HepG2 (cell line): ENCODE data around the gene AFF1. TPM values are rescaled to one million over a fixed set of nuclear protein-coding genes. Genes with fewer than 3 reads are reported as not detected.

Experiments
- ATAC-seq: fragments of 200-7000 bp; cut with Tn5 transposase; 3 replicates; pipeline ENCODE4 v1.9.1; 2020; ENCODE audit warnings: mild to moderate bottlenecking, moderate library complexity
- BruUV-seq: library from RNA; stranded (reverse); fragments of 400-500 nt; replicated peaks from 2 replicates; lab custom pipeline; 2021; lab: Mats Ljungman, UMichigan
- CTCF ChIA-PET: fragments of 300-600 bp; formaldehyde crosslinking; extraction: SDS; loops from one replicate; lab custom pipeline; 2021; ENCODE audit warnings: low total read pairs, inconsistent platforms, low intra/inter-chr PET ratio; lab: Yijun Ruan, JAX
- POLR2A ChIA-PET: fragments of 350-600 bp; sonication (Branson Sonifier 250); formaldehyde crosslinking; loops from one replicate; lab custom pipeline; 2020; ENCODE audit warnings: antibody characterized with exemption, inconsistent platforms; lab: Yijun Ruan, JAX
- DNase-seq: peaks from one replicate; pipeline ENCODE4 v3.0.0-alpha.2; 2015; ENCODE audit warnings: low spot score
- FAIRE-seq: peaks from 3 replicates; lab custom pipeline; 2011; peaks lifted over from hg19 to GRCh38; lab: Jason Lieb, UNC
- H2AFZ ChIP-seq: one replicate; pipeline ENCODE4 v1.6.1; 2011; ENCODE audit warnings: low read length, inconsistent platforms
- H3K27ac ChIP-seq: fragments of 300-600 bp; 3 replicates; pipeline ENCODE4 v1.8.0; 2011; ENCODE audit warnings: mixed run types, mild to moderate bottlenecking, mixed read lengths, low read length, inconsistent platforms; ENCODE audit not compliant: insufficient read depth; ENCODE audit errors: extremely low read length
- H3K27me3 ChIP-seq, 2 experiments: fragments of 200-600 bp in 1 of 2; 2 replicates in 1 of 2; 3 replicates in 1 of 2; pipeline versions ENCODE4 v1.6.0 to v1.8.0; 2011; ENCODE audit warnings: low read length in 2 of 2, mild to moderate bottlenecking in 2 of 2, moderate library complexity in 2 of 2, inconsistent platforms in 1 of 2; ENCODE audit not compliant: insufficient read depth in 2 of 2, control insufficient read depth in 1 of 2
- H3K36me3 ChIP-seq, 2 experiments: fragments of 200-600 bp in 1 of 2; replicated peaks in 1 of 2; 2 replicates in 1 of 2; 3 replicates in 1 of 2; pipeline versions ENCODE4 v1.5.1 to v1.8.0; 2011; ENCODE audit warnings: low read length in 2 of 2, inconsistent platforms in 1 of 2; ENCODE audit not compliant: insufficient read depth in 2 of 2, control insufficient read depth in 1 of 2
- H3K4me1 ChIP-seq: 2 replicates; pipeline ENCODE4 v1.5.1; 2012; ENCODE audit warnings: low read length, inconsistent platforms; ENCODE audit not compliant: insufficient read depth
- H3K4me2 ChIP-seq: 2 replicates; pipeline ENCODE4 v1.6.0; 2011; ENCODE audit warnings: low read depth, low read length, inconsistent platforms
- H3K4me3 ChIP-seq, 3 experiments: fragments of 200-600 bp in 1 of 3; sonication (generic), shearing (Covaris generic) in 1 of 3; replicated peaks in 1 of 3; 2 replicates each; pipeline ENCODE4 v1.5.1; 2011 to 2016; ENCODE audit warnings: low read length in 3 of 3, inconsistent platforms in 2 of 3, low read depth in 2 of 3, mild to moderate bottlenecking in 2 of 3, control low read depth in 1 of 3, mixed read lengths in 1 of 3; ENCODE audit not compliant: insufficient read depth in 1 of 3
- H3K79me2 ChIP-seq: one replicate; pipeline ENCODE4 v1.6.1; 2011; ENCODE audit warnings: low read length, inconsistent platforms; ENCODE audit not compliant: insufficient read depth
- H3K9ac ChIP-seq: 2 replicates; pipeline ENCODE4 v1.6.0; 2011; ENCODE audit warnings: mild to moderate bottlenecking, low read depth, low read length, inconsistent platforms; ENCODE audit not compliant: insufficient read depth
- H3K9me3 ChIP-seq: 2 replicates; pipeline ENCODE4 v1.5.1; 2012; ENCODE audit warnings: mild to moderate bottlenecking, low read length
- H4K20me1 ChIP-seq: 2 replicates; pipeline ENCODE4 v1.6.0; 2011; ENCODE audit warnings: inconsistent platforms, mild to moderate bottlenecking, low read length, moderate library complexity; ENCODE audit not compliant: insufficient read depth
- BRCA1 ChIP-seq: sonication (generic); formaldehyde crosslinking; IDR thresholded peaks from 2 replicates; pipeline ENCODE4 v1.4.0; 2020; ENCODE audit warnings: missing genetic modification reagents
- DPF2 ChIP-seq: sonication (generic); formaldehyde crosslinking; IDR thresholded peaks from 2 replicates; pipeline ENCODE4 v1.4.0; 2020; ENCODE audit warnings: mild to moderate bottlenecking, low read depth, missing genetic modification reagents, borderline replicate concordance
- IRX3 ChIP-seq: sonication (generic); formaldehyde crosslinking; IDR thresholded peaks from 2 replicates; pipeline ENCODE4 v1.8.1; 2023; ENCODE audit warnings: mild to moderate bottlenecking, low read depth, missing genetic modification reagents, borderline replicate concordance
- KAT8 ChIP-seq: IDR thresholded peaks from 2 replicates; pipeline ENCODE4 v1.6.1; 2016; ENCODE audit warnings: missing genetic modification reagents, missing compliant biosample characterization
- MAF1 ChIP-seq: sonication (generic); formaldehyde crosslinking; IDR thresholded peaks from 2 replicates; pipeline ENCODE4 v1.5.0; 2020; ENCODE audit warnings: missing genetic modification reagents, borderline replicate concordance
- NCOA5 ChIP-seq: sonication (generic); formaldehyde crosslinking; IDR thresholded peaks from 2 replicates; pipeline ENCODE4 v1.4.0; 2020; ENCODE audit warnings: missing genetic modification reagents
- NFATC3 ChIP-seq: sonication (generic); formaldehyde crosslinking; IDR thresholded peaks from 2 replicates; pipeline ENCODE4 v1.5.1; 2020; ENCODE audit warnings: mild to moderate bottlenecking, missing genetic modification reagents
- NFE2L2 ChIP-seq: fragments of 150-350 bp; IDR thresholded peaks from 2 replicates; pipeline ENCODE4 v1.6.1; 2014; ENCODE audit warnings: low read length
- RBM22 ChIP-seq: fragments of 200-400 bp; formaldehyde crosslinking; optimal IDR thresholded peaks from 2 replicates; pipeline ENCODE3; 2017; ENCODE audit warnings: mild to moderate bottlenecking, low read length, moderate library complexity
- SNAPC5 ChIP-seq: sonication (generic); formaldehyde crosslinking; IDR thresholded peaks from 2 replicates; pipeline ENCODE4 v1.8.1; 2023; ENCODE audit warnings: mild to moderate bottlenecking, missing genetic modification reagents, borderline replicate concordance
- ZBTB3 ChIP-seq: sonication (generic); formaldehyde crosslinking; IDR thresholded peaks from 2 replicates; pipeline ENCODE4 v1.4.0; 2020; ENCODE audit warnings: low read depth, mild to moderate bottlenecking, moderate library complexity, missing genetic modification reagents, borderline replicate concordance
- ZFP1 ChIP-seq: IDR thresholded peaks from 2 replicates; pipeline ENCODE4 v1.6.1; 2016
- ZFP90 ChIP-seq: sonication (generic); formaldehyde crosslinking; IDR thresholded peaks from 2 replicates; pipeline ENCODE4 v1.8.0; 2022; ENCODE audit warnings: missing genetic modification reagents, mild to moderate bottlenecking, inconsistent platforms, borderline replicate concordance
- ZNF619 ChIP-seq: sonication (generic); formaldehyde crosslinking; IDR thresholded peaks from 2 replicates; pipeline ENCODE4 v1.4.0; 2020; ENCODE audit warnings: mild to moderate bottlenecking, missing genetic modification reagents
- WGBS: methylation state at CpG from one replicate; pipeline ENCODE4 v1.1.6; 2017; ENCODE audit warnings: low lambda C conversion rate; 5-methylcytosine and 5-hydroxymethylcytosine counted together
- in situ Hi-C: cut with HindIII; loops from 2 replicates; pipeline ENCODE4 v1.10.0; 2017; ENCODE audit warnings: low pct_unique_long_range_greater_than_20kb; ENCODE audit not compliant: extremely low pct_ligation_motif_present
- intact Hi-C: fragments of 100-400 bp; cut with micrococcal nuclease; formaldehyde crosslinking; loops from one replicate; pipeline ENCODE4 v1.10.0; 2022; ENCODE audit not compliant: unreplicated experiment
- polyA plus RNA-seq, 8 experiments: library from polyadenylated mRNA; depleted of rRNA in 3 of 8; stranded (reverse) in 7 of 8; unstranded in 1 of 8; fragments of >200 nt; fragmentation: Illumina TruSeq in 4 of 8; extraction: Trizol in 4 of 8; gene quantifications; 2 replicates each; pipeline versions ENCODE4 v1.2.1 to v1.2.3, GENCODE V29; 2011 to 2016; ENCODE audit warnings: low read depth in 4 of 8, missing spikeins in 1 of 8, mixed read lengths in 1 of 8; ENCODE audit not compliant: insufficient read depth in 1 of 8
- total RNA-seq, 5 experiments: library from RNA; depleted of rRNA; stranded (reverse); fragments of >200 nt; fragmentation: Illumina TruSeq; extraction: Trizol; gene quantifications; 2 replicates each; pipeline ENCODE4 v1.2.3, GENCODE V29; 2016; ENCODE audit warnings: low read depth in 1 of 5
- TF ChIP-seq, protein P1 (sequence below): IDR thresholded peaks from 2 replicates; pipeline ENCODE4 v1.6.1; 2018; ENCODE audit warnings: missing genetic modification reagents
- TF ChIP-seq, protein P2 (sequence below): sonication (generic); formaldehyde crosslinking; IDR thresholded peaks from 2 replicates; pipeline ENCODE4 v1.4.0; 2020; ENCODE audit warnings: mild to moderate bottlenecking, low read depth, missing genetic modification reagents

The AFF1 gene
- total and polyA plus RNA-seq, 2 of the 13 experiments (the other 11 are each of a cell fraction or from before 2014, with no cell fraction given), result 15.5 to 15.9 TPM

DNA sequence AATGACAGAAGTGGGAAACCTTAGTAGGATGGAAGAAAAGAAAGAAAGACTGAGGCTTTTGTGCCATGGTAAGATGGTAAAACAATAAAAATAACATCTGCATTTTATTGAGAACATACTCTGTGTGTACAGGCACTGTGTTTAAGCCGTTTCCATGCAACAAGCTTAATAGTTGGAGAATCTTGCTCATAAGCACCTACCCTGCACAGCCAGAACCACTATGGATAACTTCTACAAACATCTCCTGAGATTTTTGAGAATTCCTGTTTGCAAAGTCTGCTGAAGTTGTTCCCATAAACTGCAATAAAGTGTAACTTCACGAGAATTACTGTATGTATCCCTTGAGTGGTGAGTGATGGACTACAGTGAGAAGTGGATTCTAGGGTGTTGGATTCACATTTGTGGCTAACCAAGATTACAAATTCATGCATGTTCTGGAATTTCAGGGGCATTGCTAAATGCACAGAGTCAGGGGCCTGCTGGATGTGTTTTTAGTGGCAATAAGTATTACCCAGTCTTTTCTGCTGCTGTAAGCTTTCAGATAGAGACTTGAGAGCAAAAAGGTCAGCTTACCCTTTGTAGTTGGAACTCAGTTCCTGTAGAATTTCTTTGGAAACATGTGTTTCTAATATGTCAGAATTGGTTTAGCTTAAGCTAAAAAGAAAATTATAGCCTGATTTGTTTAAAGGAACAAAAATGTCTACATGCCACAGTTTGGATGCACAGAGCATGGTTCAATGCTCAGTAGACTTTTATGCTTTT lies 132.5 kb downstream of the AFF1 start:
- no peak overlapping the region for H3K4me2 ChIP-seq
- H3K27me3 ChIP-seq, result no peaks in the 10 kb centered on the region
- intact Hi-C loops (no loop called here), in situ Hi-C loops (no loop called here)
- no TSS peak for BruUV-seq
- no peaks in the 10 kb centered on the region for H3K4me1 ChIP-seq
- POLR2A ChIA-PET, result no interaction called here
- no peak overlapping the region for H3K27ac ChIP-seq
- no peak for TF ChIP-seq ZBTB3 (CRISPR knock-in tag)
- DNase-seq (no peak), ATAC-seq (no peak), FAIRE-seq (no peak)
- CTCF ChIA-PET, result no interaction called here
- peaks cover 3 to 16% of the 10 kb centered on the region in 2 experiments; a peak in 3 of 5 replicates for H3K36me3 ChIP-seq
- H3K79me2 ChIP-seq, result peaks cover 2% of the 10 kb centered on the region
- no peak overlapping the region for H3K4me3 ChIP-seq
- WGBS, result 97% methylated on average over 2 of the region's 2 CpGs
- no peaks in the 10 kb centered on the region for H3K9me3 ChIP-seq
- no peaks in the 10 kb centered on the region; the same call in 1 of the 2 replicates for H4K20me1 ChIP-seq
- no peak overlapping the region for H2AFZ ChIP-seq
- H3K9ac ChIP-seq, result no peak overlapping the region

- H3K9me3 ChIP-seq, result no peaks in the 10 kb centered on the region
- H3K27me3 ChIP-seq, result no peaks in the 10 kb centered on the region
- H3K4me3 ChIP-seq, result no peak overlapping the region
- H3K4me1 ChIP-seq, result peaks cover 12% of the 10 kb centered on the region
- H3K36me3 ChIP-seq, result peaks cover 3 to 12% of the 10 kb centered on the region in 2 experiments; a peak in 3 of 5 replicates
- BruUV-seq, result no TSS peak
- H3K27ac ChIP-seq, result no peak overlapping the region
- ATAC-seq (peak; percentile 24; the same call in 1 of the 3 replicates), DNase-seq (no peak), FAIRE-seq (no peak)
- H4K20me1 ChIP-seq, result peaks cover 4% of the 10 kb centered on the region; the same call in 1 of the 2 replicates
- in situ Hi-C loops (no loop called here), intact Hi-C loops (no loop called here)
- ChIA-PET POLR2A (no interaction called here), CTCF (no interaction called here)
- H2AFZ ChIP-seq, result no peak overlapping the region
- H3K4me2 ChIP-seq, result no peak overlapping the region
- 95% methylated on average over 7 of the region's 7 CpGs for WGBS
- peaks cover 3% of the 10 kb centered on the region for H3K79me2 ChIP-seq
- no peak overlapping the region for H3K9ac ChIP-seq
- no peak for TF ChIP-seq NCOA5
- TF ChIP-seq NFATC3, result no peak
- no peak for TF ChIP-seq IRX3 (CRISPR knock-in tag)
- peak; percentile 48 for TF ChIP-seq RBM22
- TF ChIP-seq NFE2L2, result no peak
- TF ChIP-seq, protein P1, sequence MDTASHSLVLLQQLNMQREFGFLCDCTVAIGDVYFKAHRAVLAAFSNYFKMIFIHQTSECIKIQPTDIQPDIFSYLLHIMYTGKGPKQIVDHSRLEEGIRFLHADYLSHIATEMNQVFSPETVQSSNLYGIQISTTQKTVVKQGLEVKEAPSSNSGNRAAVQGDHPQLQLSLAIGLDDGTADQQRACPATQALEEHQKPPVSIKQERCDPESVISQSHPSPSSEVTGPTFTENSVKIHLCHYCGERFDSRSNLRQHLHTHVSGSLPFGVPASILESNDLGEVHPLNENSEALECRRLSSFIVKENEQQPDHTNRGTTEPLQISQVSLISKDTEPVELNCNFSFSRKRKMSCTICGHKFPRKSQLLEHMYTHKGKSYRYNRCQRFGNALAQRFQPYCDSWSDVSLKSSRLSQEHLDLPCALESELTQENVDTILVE (CRISPR knock-in tag), result no peak
- no peak for TF ChIP-seq BRCA1 (CRISPR knock-in tag)
- no peak for TF ChIP-seq MAF1 (CRISPR knock-in tag)
- TF ChIP-seq, protein P2, sequence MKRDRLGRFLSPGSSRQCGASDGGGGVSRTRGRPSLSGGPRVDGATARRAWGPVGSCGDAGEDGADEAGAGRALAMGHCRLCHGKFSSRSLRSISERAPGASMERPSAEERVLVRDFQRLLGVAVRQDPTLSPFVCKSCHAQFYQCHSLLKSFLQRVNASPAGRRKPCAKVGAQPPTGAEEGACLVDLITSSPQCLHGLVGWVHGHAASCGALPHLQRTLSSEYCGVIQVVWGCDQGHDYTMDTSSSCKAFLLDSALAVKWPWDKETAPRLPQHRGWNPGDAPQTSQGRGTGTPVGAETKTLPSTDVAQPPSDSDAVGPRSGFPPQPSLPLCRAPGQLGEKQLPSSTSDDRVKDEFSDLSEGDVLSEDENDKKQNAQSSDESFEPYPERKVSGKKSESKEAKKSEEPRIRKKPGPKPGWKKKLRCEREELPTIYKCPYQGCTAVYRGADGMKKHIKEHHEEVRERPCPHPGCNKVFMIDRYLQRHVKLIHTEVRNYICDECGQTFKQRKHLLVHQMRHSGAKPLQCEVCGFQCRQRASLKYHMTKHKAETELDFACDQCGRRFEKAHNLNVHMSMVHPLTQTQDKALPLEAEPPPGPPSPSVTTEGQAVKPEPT (CRISPR knock-in tag), result no peak
- TF ChIP-seq KAT8 (CRISPR knock-in tag), result no peak
- TF ChIP-seq ZNF619 (CRISPR knock-in tag), result no peak
- no peak for TF ChIP-seq DPF2 (CRISPR knock-in tag)
- TF ChIP-seq SNAPC5 (CRISPR knock-in tag), result no peak
- TF ChIP-seq ZFP90 (CRISPR knock-in tag), result no peak
- TF ChIP-seq ZFP1, result no peak
These were observed 133.8 kb downstream of the AFF1 start for GRCh38 chr4:87068583-87069021.
